Measurements from ENCODE around the gene HLA-DMB.

Gene HLA-DMB

DNA sequence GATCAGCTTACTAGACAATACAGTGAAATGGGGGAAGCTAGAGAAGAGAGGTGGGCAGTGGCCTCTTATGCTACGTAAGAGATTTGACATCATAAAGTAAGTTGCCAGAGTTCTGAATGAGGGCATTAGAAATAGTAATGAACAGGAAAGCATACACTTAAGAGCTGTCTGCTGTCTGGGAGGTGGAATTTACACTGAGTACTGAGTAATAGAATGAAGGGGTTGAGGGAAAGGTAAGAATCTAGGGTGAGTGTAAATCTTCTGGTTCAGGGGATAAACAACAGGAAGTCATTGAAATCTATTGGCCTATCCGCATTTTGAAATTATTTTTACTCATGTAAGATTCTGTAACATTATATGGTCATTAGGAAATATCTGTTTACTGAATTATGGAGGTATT is 35.8 kb downstream of the HLA-DMB start:
- H3K4me3 ChIP-seq (replicated peaks; ENCODE audit: low read depth, low read length), result no peak overlapping the region
- DNase-seq (ENCODE audit: extremely low read depth, low read depth), result no peak
- TF ChIP-seq, protein P1, sequence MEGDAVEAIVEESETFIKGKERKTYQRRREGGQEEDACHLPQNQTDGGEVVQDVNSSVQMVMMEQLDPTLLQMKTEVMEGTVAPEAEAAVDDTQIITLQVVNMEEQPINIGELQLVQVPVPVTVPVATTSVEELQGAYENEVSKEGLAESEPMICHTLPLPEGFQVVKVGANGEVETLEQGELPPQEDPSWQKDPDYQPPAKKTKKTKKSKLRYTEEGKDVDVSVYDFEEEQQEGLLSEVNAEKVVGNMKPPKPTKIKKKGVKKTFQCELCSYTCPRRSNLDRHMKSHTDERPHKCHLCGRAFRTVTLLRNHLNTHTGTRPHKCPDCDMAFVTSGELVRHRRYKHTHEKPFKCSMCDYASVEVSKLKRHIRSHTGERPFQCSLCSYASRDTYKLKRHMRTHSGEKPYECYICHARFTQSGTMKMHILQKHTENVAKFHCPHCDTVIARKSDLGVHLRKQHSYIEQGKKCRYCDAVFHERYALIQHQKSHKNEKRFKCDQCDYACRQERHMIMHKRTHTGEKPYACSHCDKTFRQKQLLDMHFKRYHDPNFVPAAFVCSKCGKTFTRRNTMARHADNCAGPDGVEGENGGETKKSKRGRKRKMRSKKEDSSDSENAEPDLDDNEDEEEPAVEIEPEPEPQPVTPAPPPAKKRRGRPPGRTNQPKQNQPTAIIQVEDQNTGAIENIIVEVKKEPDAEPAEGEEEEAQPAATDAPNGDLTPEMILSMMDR (IDR thresholded peaks at IDR 0.05; ENCODE audit: low read depth, low read length, missing control alignments), result no peak

DNA sequence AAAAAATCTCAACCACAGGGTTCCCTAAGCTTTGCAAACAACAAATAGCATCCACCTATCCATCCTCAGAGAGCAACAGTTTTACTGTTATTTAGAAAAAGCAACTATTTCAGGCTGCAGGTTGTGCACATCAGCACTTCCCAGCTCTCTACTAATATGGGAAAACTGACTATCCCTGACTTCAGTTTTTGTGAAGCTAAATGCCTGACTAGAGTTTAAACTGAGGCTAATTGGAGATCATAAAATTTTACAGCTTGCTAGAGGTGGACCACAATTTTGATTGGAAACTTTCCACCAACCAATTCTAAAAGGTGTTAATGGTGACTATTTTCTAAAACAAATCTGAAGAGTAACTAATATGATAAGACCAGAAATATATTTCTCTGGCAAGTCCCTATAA is 36.9 kb downstream of the HLA-DMB start:
- TF ChIP-seq, protein P1 (IDR thresholded peaks at IDR 0.05; ENCODE audit: low read depth, low read length, missing control alignments), result no peak
- no peak overlapping the region for H3K4me3 ChIP-seq (replicated peaks; ENCODE audit: low read depth, low read length)
- no peak for DNase-seq (ENCODE audit: extremely low read depth, low read depth)

DNA sequence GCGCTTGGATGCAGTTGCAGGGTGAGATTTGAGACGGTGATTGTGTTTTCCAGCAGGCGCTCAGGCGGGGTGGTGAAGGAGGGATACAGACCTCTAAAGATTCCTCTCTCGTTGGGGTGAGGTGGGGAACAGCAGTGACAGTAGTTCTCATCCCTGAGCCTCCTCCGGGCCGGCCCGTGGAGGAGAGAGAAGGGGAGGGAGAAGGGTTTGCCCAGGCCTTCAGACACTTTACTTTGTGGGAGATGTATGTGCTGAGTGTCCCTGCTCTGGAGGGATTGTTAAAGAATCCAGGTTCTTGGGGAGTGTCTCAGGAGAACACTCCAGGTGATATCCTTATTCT is 45.9 kb downstream of the HLA-DMB start:
- TF ChIP-seq, protein P1 (IDR thresholded peaks at IDR 0.05; ENCODE audit: low read depth, low read length, missing control alignments), result no peak
- DNase-seq (ENCODE audit: extremely low read depth, low read depth), result no peak
- H3K4me3 ChIP-seq (replicated peaks; ENCODE audit: low read depth, low read length), result peak overlapping the region; percentile 63

DNA sequence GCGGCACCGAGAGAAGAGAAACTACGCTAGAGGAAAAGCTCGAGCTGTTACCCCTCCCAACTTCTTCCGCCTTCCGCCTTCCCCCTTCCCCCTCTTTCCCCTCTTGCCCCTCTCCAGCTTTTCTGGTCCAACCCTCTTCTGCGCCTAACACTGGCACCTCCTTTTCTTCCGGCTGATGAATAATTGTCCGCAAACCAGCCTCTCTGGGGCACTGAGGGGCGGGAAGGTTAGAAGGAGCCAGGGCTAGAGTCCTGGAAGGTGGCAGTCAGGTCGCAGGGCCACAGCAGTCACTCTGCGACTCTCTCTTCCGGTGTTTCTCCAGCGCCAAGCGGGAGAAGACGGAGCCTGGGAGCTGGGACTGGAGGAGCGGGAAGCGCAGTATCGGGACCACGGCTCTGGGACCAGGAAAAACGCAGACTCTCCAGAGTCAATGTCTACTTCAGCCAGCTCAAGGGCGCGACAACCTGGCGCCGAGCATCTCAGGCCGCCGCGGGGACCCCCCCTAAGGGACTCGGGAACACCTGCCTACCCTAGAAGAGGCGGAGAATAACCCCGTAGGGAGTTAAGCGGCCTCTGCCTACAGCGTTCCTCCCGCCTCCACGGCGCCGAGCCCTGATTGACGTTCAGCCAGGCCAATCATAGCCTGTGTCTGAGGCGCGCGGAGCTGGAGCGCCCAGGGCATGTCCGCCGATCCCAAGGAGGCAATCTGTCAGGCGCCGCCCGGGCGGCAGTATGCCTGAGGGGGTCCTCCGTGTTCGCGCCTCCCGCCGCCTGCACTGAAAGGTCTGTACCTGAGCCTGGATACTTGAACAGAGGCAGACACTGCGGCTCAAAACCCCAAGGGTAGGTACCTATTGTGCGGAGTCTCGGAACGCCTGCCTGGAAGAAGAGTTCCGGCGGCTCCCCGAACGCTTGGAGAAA is 46.5 kb downstream of the HLA-DMB start:
- H3K4me3 ChIP-seq (replicated peaks; ENCODE audit: low read depth, low read length), result peak overlapping the region; percentile 63
- DNase-seq (ENCODE audit: extremely low read depth, low read depth), result peak; percentile 78
- TF ChIP-seq, protein P1 (IDR thresholded peaks at IDR 0.05; ENCODE audit: low read depth, low read length, missing control alignments), result no peak

DNA sequence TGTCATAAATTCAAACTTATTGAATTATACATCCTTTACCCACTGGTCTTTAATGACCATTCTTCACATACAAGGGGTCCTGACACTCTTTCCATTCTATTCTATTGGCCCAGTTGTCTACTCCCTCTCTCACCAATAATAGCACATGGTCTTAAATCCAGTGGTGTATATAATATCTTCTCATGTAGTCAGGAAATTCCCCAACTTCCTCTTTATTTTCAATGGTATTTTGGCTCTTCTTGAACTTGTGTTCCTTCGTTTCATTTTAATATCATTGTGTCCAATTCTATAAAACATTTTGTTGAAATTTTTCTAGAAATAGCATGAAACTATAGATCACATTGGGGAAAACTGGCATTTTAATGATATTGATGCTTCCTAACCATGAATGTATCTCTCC is 50.0 kb downstream of the HLA-DMB start:
- TF ChIP-seq, protein P1 (IDR thresholded peaks at IDR 0.05; ENCODE audit: low read depth, low read length, missing control alignments), result no peak
- no peak overlapping the region for H3K4me3 ChIP-seq (replicated peaks; ENCODE audit: low read depth, low read length)
- DNase-seq (ENCODE audit: extremely low read depth, low read depth), result no peak

DNA sequence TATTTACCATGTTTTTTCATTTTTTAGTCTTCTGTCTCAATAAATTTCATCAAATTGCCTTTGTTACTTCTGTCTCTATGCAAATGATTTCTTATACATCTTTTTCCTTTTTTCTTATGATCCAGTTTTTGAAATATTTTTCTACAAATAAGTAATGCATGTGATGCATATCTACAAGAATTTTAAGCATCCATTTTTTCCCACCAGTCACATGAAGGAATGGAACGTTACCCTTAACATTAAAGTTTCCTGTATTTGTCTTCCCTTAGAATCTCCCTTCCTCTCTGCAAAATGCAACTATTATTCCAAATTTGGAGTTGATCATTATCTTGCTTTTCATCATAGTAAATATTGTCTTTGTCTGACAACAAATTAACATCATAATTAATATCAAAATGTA is 51.3 kb downstream of the HLA-DMB start:
- TF ChIP-seq, protein P1 (IDR thresholded peaks at IDR 0.05; ENCODE audit: low read depth, low read length, missing control alignments), result no peak
- no peak for DNase-seq (ENCODE audit: extremely low read depth, low read depth)
- no peak overlapping the region for H3K4me3 ChIP-seq (replicated peaks; ENCODE audit: low read depth, low read length)

All from HFF-Myc (cell line).